Retinal pigment epithelial cell (primary cell): ENCODE measurements around the gene RBM44.
"Not testable (repeated sequence)": the region's sequence is repeated elsewhere in the genome, so short reads cannot be mapped to it uniquely, and the experiment has no call there.

Experiments
- DNase-seq: peaks from one replicate; pipeline ENCODE4 v3.0.0-alpha.2; 2010; ENCODE audit warnings: low read depth
- H3K4me3 ChIP-seq: 2 replicates; pipeline ENCODE4 v1.5.1; 2011; ENCODE audit warnings: mild to moderate bottlenecking, low read length, control low read depth, moderate library complexity
- CTCF ChIP-seq: conservative IDR thresholded peaks from 2 replicates; pipeline ENCODE4 v1.5.1; 2011; ENCODE audit warnings: low read depth, low read length, control low read depth, inconsistent platforms

The RBM44 gene

GRCh38 chr2:237798236-237799059, at the start of gene RBM44:
Gene RBM44, plus strand, starts transcription at chr2:237798779. Its CDS starts 14,831 bp downstream, at chr2:237813610.
- no peak for TF ChIP-seq CTCF
- DNase-seq, result no peak
- no peak within 1 kb of the TSS for H3K4me3 ChIP-seq

GRCh38 chr2:237749002-237749401, 49.6 kb upstream of the RBM44 start:
- no peak for TF ChIP-seq CTCF
- H3K4me3 ChIP-seq, result no peak overlapping the region
- no peak for DNase-seq

GRCh38 chr2:237749961-237750360, 48.6 kb upstream of the RBM44 start:
- no peak overlapping the region for H3K4me3 ChIP-seq
- DNase-seq, result no peak
- no peak for TF ChIP-seq CTCF

- not testable (repeated sequence) for DNase-seq, H3K4me3 ChIP-seq
Observed at GRCh38 chr2:237750441-237750840, 48.1 kb upstream of the RBM44 start.

GRCh38 chr2:237752761-237753165, 45.8 kb upstream of the RBM44 start:
- no peak for TF ChIP-seq CTCF
- no peak for DNase-seq
- H3K4me3 ChIP-seq, result no peak overlapping the region

- H3K4me3 ChIP-seq, result no peak overlapping the region
- no peak for TF ChIP-seq CTCF
- DNase-seq, result no peak
Observed at GRCh38 chr2:237754182-237754581, 44.4 kb upstream of the RBM44 start.

- DNase-seq, result no peak
- H3K4me3 ChIP-seq, result no peak overlapping the region
- TF ChIP-seq CTCF, result no peak
Observed at GRCh38 chr2:237754626-237755248, 43.8 kb upstream of the RBM44 start.
